ENCODE measurements around the gene RGS13.

RGS13 gene

GRCh38 chr1:192668409-192668983 is 32.5 kb downstream of the RGS13 start:
- H3K79me1 ChIP-seq (ENCODE audit: low read length): no peaks in the 10 kb centered on the region
- no peak overlapping the region for H2BK5ac ChIP-seq (ENCODE audit: low read depth, low read length, poor library complexity)
- no peak overlapping the region for H3K14ac ChIP-seq (ENCODE audit: low read length)
- H3K23ac ChIP-seq (ENCODE audit: low read length): no peak overlapping the region
- H4K91ac ChIP-seq (ENCODE audit: low read depth, low read length): no peak overlapping the region
- H3K18ac ChIP-seq (ENCODE audit: low read length): no peak overlapping the region
- H3K4me2 ChIP-seq (ENCODE audit: low read length): no peak overlapping the region
- H4K12ac ChIP-seq (ENCODE audit: low read depth, low read length): no peak overlapping the region
- H2BK12ac ChIP-seq (ENCODE audit: low read length): no peak overlapping the region
- no peak overlapping the region for H2AFZ ChIP-seq (ENCODE audit: insufficient read depth, low read length, poor library complexity)
- WGBS (ENCODE audit: extremely low coverage, insufficient coverage, insufficient read length): no CpG with 5 or more reads among the region's 5 CpGs
- no peak overlapping the region for H3K9ac ChIP-seq (ENCODE audit: low read length)
- no peak overlapping the region for H4K8ac ChIP-seq (ENCODE audit: low read depth, low read length)
- no peak overlapping the region for H3K4ac ChIP-seq (ENCODE audit: low read depth, low read length)
- no peak overlapping the region for H2AK5ac ChIP-seq (ENCODE audit: low read length)
- H3K79me2 ChIP-seq (ENCODE audit: control insufficient read depth, insufficient read depth, low read length, poor library complexity): no peaks in the 10 kb centered on the region
- H3K27ac ChIP-seq (ENCODE audit: low read depth, low read length): no peak overlapping the region
- H3K4me3 ChIP-seq (ENCODE audit: low read depth, low read length): no peak overlapping the region
- H2BK120ac ChIP-seq (ENCODE audit: insufficient read depth, low read length, poor library complexity): no peak overlapping the region
- no peaks in the 10 kb centered on the region for H3K36me3 ChIP-seq (ENCODE audit: control insufficient read depth in 1 of 2, insufficient read depth in 2 of 2, low read length in 2 of 2)
- H3K27me3 ChIP-seq (ENCODE audit: insufficient read depth, low read length): no peaks in the 10 kb centered on the region
- no peaks in the 10 kb centered on the region for H3K9me3 ChIP-seq (ENCODE audit: insufficient read depth, low read depth, low read length)
- no peaks in the 10 kb centered on the region for H3K4me1 ChIP-seq (ENCODE audit: control insufficient read depth in 1 of 2, insufficient read depth in 2 of 2, low read length in 2 of 2)
- no peak for DNase-seq

GRCh38 chr1:192669174-192669573 is 33.2 kb downstream of the RGS13 start:
- H2BK120ac ChIP-seq (ENCODE audit: insufficient read depth, low read length, poor library complexity): no peak overlapping the region
- H3K14ac ChIP-seq (ENCODE audit: low read length): no peak overlapping the region
- no peak overlapping the region for H2BK12ac ChIP-seq (ENCODE audit: low read length)
- DNase-seq: no peak
- H3K79me1 ChIP-seq (ENCODE audit: low read length): no peaks in the 10 kb centered on the region
- no peaks in the 10 kb centered on the region for H3K79me2 ChIP-seq (ENCODE audit: control insufficient read depth, insufficient read depth, low read length, poor library complexity)
- WGBS (ENCODE audit: extremely low coverage, insufficient coverage, insufficient read length): no CpG with 5 or more reads among the region's 1 CpG
- no peaks in the 10 kb centered on the region for H3K36me3 ChIP-seq (ENCODE audit: control insufficient read depth in 1 of 2, insufficient read depth in 2 of 2, low read length in 2 of 2)
- H3K9ac ChIP-seq (ENCODE audit: low read length): no peak overlapping the region
- H3K9me3 ChIP-seq (ENCODE audit: insufficient read depth, low read depth, low read length): no peaks in the 10 kb centered on the region
- H2BK5ac ChIP-seq (ENCODE audit: low read depth, low read length, poor library complexity): no peak overlapping the region
- no peak overlapping the region for H3K4ac ChIP-seq (ENCODE audit: low read depth, low read length)
- H3K27ac ChIP-seq (ENCODE audit: low read depth, low read length): no peak overlapping the region
- no peak overlapping the region for H3K18ac ChIP-seq (ENCODE audit: low read length)
- H2AFZ ChIP-seq (ENCODE audit: insufficient read depth, low read length, poor library complexity): no peak overlapping the region
- H3K4me1 ChIP-seq (ENCODE audit: control insufficient read depth in 1 of 2, insufficient read depth in 2 of 2, low read length in 2 of 2): no peaks in the 10 kb centered on the region
- H4K91ac ChIP-seq (ENCODE audit: low read depth, low read length): no peak overlapping the region
- H4K8ac ChIP-seq (ENCODE audit: low read depth, low read length): no peak overlapping the region
- H3K27me3 ChIP-seq (ENCODE audit: insufficient read depth, low read length): no peaks in the 10 kb centered on the region
- no peak overlapping the region for H3K4me2 ChIP-seq (ENCODE audit: low read length)
- no peak overlapping the region for H4K12ac ChIP-seq (ENCODE audit: low read depth, low read length)
- no peak overlapping the region for H3K23ac ChIP-seq (ENCODE audit: low read length)
- H3K4me3 ChIP-seq (ENCODE audit: low read depth, low read length): no peak overlapping the region
- H2AK5ac ChIP-seq (ENCODE audit: low read length): no peak overlapping the region

GRCh38 chr1:192675716-192676115 is 39.8 kb downstream of the RGS13 start:
- Histone ChIP-seq H3K79me2 (ENCODE audit: control insufficient read depth, insufficient read depth, low read length, poor library complexity) (no peaks in the 10 kb centered on the region), H3K14ac (ENCODE audit: low read length) (no peak overlapping the region), H3K36me3 (ENCODE audit: control insufficient read depth in 1 of 2, insufficient read depth in 2 of 2, low read length in 2 of 2) (no peaks in the 10 kb centered on the region), H3K9ac (ENCODE audit: low read length) (no peak overlapping the region), H3K4me2 (ENCODE audit: low read length) (no peak overlapping the region), H4K8ac (ENCODE audit: low read depth, low read length) (no peak overlapping the region), H3K27ac (ENCODE audit: low read depth, low read length) (no peak overlapping the region), H2BK5ac (ENCODE audit: low read depth, low read length, poor library complexity) (no peak overlapping the region), H2BK12ac (ENCODE audit: low read length) (no peak overlapping the region), H3K9me3 (ENCODE audit: insufficient read depth, low read depth, low read length) (no peaks in the 10 kb centered on the region), H3K4ac (ENCODE audit: low read depth, low read length) (no peak overlapping the region), H2BK120ac (ENCODE audit: insufficient read depth, low read length, poor library complexity) (no peak overlapping the region), H3K23ac (ENCODE audit: low read length) (no peak overlapping the region), H3K18ac (ENCODE audit: low read length) (no peak overlapping the region), H4K91ac (ENCODE audit: low read depth, low read length) (no peak overlapping the region), H3K79me1 (ENCODE audit: low read length) (no peaks in the 10 kb centered on the region), H3K4me1 (ENCODE audit: control insufficient read depth in 1 of 2, insufficient read depth in 2 of 2, low read length in 2 of 2) (no peaks in the 10 kb centered on the region), H3K27me3 (ENCODE audit: insufficient read depth, low read length) (no peaks in the 10 kb centered on the region), H3K4me3 (ENCODE audit: low read depth, low read length) (no peak overlapping the region), H2AK5ac (ENCODE audit: low read length) (no peak overlapping the region), H4K12ac (ENCODE audit: low read depth, low read length) (no peak overlapping the region), H2AFZ (ENCODE audit: insufficient read depth, low read length, poor library complexity) (no peak overlapping the region)
- WGBS (ENCODE audit: extremely low coverage, insufficient coverage, insufficient read length): no CpG with 5 or more reads among the region's 1 CpG
- DNase-seq: no peak

GRCh38 chr1:192678099-192678498 is 42.2 kb downstream of the RGS13 start:
- Histone ChIP-seq H3K23ac (ENCODE audit: low read length) (no peak overlapping the region), H3K79me1 (ENCODE audit: low read length) (no peaks in the 10 kb centered on the region), H3K27ac (ENCODE audit: low read depth, low read length) (no peak overlapping the region), H2BK12ac (ENCODE audit: low read length) (no peak overlapping the region), H2AK5ac (ENCODE audit: low read length) (no peak overlapping the region), H3K9ac (ENCODE audit: low read length) (no peak overlapping the region), H3K4me2 (ENCODE audit: low read length) (no peak overlapping the region), H3K4me1 (ENCODE audit: control insufficient read depth in 1 of 2, insufficient read depth in 2 of 2, low read length in 2 of 2) (no peaks in the 10 kb centered on the region), H4K12ac (ENCODE audit: low read depth, low read length) (no peak overlapping the region), H4K91ac (ENCODE audit: low read depth, low read length) (no peak overlapping the region), H3K27me3 (ENCODE audit: insufficient read depth, low read length) (no peaks in the 10 kb centered on the region), H3K4ac (ENCODE audit: low read depth, low read length) (no peak overlapping the region), H2AFZ (ENCODE audit: insufficient read depth, low read length, poor library complexity) (no peak overlapping the region), H3K18ac (ENCODE audit: low read length) (no peak overlapping the region), H4K8ac (ENCODE audit: low read depth, low read length) (no peak overlapping the region), H3K36me3 (ENCODE audit: control insufficient read depth in 1 of 2, insufficient read depth in 2 of 2, low read length in 2 of 2) (no peaks in the 10 kb centered on the region), H3K4me3 (ENCODE audit: low read depth, low read length) (no peak overlapping the region), H3K9me3 (ENCODE audit: insufficient read depth, low read depth, low read length) (no peaks in the 10 kb centered on the region), H2BK5ac (ENCODE audit: low read depth, low read length, poor library complexity) (no peak overlapping the region), H2BK120ac (ENCODE audit: insufficient read depth, low read length, poor library complexity) (no peak overlapping the region), H3K14ac (ENCODE audit: low read length) (no peak overlapping the region), H3K79me2 (ENCODE audit: control insufficient read depth, insufficient read depth, low read length, poor library complexity) (no peaks in the 10 kb centered on the region)
- no peak for DNase-seq
